ENCODE data around the gene NEXMIF. TPM values are rescaled to one million over a fixed set of nuclear protein-coding genes. Genes with fewer than 3 reads are reported as not detected.
"Not testable (repeated sequence)": the region's sequence is repeated elsewhere in the genome, so short reads cannot be mapped to it uniquely, and the experiment has no call there.

NEXMIF gene
- total and polyA plus RNA-seq, 11 donors, result under 0.01 to 0.66 (median 0.24) TPM

DNA sequence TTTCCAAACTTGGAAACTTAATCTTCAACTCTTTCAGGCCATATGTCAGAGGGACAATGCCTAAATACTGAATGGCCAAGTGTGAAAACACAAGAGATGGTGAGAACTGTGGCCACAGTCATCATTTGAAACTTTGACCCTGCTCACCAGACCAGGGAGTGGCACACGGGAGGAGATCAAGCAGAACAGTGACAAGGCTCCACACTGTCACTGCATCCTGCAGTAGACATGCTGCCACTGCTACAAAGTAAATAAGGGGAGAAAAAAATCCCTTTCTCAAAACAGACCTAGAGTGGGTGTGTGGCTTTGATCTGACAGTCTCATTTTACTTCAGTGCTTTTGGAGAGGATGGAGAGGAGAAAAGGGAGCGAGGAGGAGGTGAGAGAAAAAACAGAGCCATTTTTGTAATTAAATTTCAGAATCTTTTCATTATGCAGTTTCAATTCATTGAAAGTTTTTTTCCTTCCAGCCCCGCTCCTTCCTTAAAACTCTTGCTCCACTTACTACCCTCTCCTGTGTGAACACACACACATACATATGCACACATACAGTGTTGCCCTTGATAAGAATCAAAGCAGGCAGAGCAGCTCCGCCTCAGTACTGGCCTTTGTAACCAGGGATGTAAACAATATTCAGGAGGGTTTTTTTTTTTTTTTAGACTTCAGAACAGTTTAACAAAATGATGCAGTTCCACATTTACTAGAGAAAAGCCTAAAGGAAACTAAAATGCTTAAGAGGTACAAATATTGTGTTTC lies 34.4 kb downstream of the NEXMIF start:
- no peak overlapping the region for H3K4me3 ChIP-seq
- WGBS, 4 donors, result 39 to 52% (median 41%) methylated on average over 4 of the region's 4 CpGs
- no peaks in the 10 kb centered on the region for H3K36me3 ChIP-seq
- intact Hi-C loops (cut with DNase I), result no loop called here
- H3K4me1 ChIP-seq, result no peaks in the 10 kb centered on the region
- H3K9me3 ChIP-seq, result no peaks in the 10 kb centered on the region
- H3K27ac ChIP-seq, result no peak overlapping the region
- no peaks in the 10 kb centered on the region for H3K27me3 ChIP-seq
- ATAC-seq (no peak), DNase-seq (no peak)
- TF ChIP-seq, protein P1, sequence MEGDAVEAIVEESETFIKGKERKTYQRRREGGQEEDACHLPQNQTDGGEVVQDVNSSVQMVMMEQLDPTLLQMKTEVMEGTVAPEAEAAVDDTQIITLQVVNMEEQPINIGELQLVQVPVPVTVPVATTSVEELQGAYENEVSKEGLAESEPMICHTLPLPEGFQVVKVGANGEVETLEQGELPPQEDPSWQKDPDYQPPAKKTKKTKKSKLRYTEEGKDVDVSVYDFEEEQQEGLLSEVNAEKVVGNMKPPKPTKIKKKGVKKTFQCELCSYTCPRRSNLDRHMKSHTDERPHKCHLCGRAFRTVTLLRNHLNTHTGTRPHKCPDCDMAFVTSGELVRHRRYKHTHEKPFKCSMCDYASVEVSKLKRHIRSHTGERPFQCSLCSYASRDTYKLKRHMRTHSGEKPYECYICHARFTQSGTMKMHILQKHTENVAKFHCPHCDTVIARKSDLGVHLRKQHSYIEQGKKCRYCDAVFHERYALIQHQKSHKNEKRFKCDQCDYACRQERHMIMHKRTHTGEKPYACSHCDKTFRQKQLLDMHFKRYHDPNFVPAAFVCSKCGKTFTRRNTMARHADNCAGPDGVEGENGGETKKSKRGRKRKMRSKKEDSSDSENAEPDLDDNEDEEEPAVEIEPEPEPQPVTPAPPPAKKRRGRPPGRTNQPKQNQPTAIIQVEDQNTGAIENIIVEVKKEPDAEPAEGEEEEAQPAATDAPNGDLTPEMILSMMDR (IDR thresholded peaks at IDR 0.05), result no peak
- no peak for TF ChIP-seq POLR2A (IDR thresholded peaks at IDR 0.05)

DNA sequence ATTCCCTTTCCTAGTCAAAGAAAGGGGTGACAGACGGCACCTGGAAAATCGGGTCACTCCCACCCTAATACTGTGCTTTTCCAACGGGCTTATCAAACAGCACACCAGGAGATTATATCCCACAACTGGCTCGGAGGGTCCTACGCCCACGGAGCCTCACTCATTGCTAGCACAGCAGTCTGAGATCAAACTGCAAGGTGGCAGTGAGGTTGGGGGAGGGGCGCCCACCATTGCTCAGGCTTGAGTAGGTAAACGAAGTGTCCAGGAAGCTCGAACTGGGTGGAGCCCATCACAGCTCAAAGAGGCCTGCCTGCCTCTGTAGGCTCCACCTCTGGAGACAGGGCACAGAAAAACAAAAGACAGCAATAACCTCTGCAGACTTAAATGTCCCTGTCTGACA lies 42.9 kb downstream of the NEXMIF start:
- H3K27me3 ChIP-seq; DNase-seq; ATAC-seq; H3K4me3 ChIP-seq; H3K4me1 ChIP-seq; H3K36me3 ChIP-seq; intact Hi-C loops (cut with DNase I); H3K9me3 ChIP-seq; H3K27ac ChIP-seq: not testable (repeated sequence)
- WGBS, 4 donors, result 77 to 86% (median 83%) methylated on average over 9 of the region's 9 CpGs

DNA sequence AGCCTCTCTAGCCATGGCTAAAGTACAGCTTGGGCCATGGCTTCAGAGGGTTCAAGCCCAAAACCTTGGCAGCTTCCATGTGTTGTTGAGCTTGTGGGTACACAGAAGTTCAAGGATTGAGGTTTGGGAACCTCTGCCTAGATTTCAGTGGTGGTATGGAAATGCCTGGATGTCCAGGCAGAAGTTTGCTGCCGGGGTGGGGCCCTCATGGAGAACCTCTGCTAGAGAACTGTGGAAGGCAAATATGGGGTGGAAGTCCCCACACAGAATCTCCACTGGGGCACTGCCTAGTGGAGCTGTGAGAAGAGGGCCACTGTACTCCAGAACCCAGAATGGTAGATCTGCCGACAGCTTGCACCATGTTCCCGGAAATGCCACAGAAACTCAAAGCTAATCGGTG lies 59.5 kb downstream of the NEXMIF start:
- Histone ChIP-seq H3K27me3 (no peaks in the 10 kb centered on the region), H3K27ac (no peak overlapping the region), H3K36me3 (no peaks in the 10 kb centered on the region), H3K4me3 (no peak overlapping the region), H3K9me3 (peaks cover 0 to 38% (median 3%) of the 10 kb centered on the region in 12 donors), H3K4me1 (no peaks in the 10 kb centered on the region)
- ATAC-seq, result no peak
- TF ChIP-seq, protein P1 (IDR thresholded peaks at IDR 0.05), result no peak
- TF ChIP-seq POLR2A (IDR thresholded peaks at IDR 0.05), result no peak
- DNase-seq, result no peak
- intact Hi-C loops (cut with DNase I), result no loop called here
- WGBS, 4 donors, result 92 to 94% (median 93%) methylated on average over 2 to 4 of the region's 4 CpGs

DNA sequence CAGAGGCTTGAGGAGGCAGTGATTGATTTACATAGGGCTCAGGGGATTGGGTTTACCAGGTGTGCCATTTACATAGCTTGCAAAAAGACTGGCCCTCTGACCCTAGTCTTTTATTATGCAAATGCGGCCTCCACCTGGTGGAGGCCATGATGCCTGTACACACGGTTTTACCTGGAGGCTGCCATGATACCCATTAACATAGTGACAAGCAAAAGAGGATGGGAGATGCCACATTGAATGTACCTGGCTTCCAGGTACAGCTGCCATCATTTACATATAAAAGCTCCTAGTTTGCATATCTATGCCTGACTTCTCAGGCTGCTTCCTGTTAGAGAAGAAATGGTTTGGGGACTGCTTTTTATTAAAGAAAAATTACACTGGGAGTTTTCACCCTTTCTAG lies 72.0 kb downstream of the NEXMIF start:
- 36 to 59% (median 56%) methylated on average over 2 of the region's 2 CpGs for WGBS, 4 donors
- no peak overlapping the region for H3K27ac ChIP-seq
- no peaks in the 10 kb centered on the region for H3K36me3 ChIP-seq
- no peak overlapping the region for H3K4me3 ChIP-seq
- TF ChIP-seq, protein P1 (IDR thresholded peaks at IDR 0.05), result no peak
- TF ChIP-seq POLR2A (IDR thresholded peaks at IDR 0.05), result no peak
- intact Hi-C loops (cut with DNase I), result no loop called here
- peaks cover 0 to 57% (median 25%) of the 10 kb centered on the region in 12 donors for H3K9me3 ChIP-seq
- no peaks in the 10 kb centered on the region for H3K4me1 ChIP-seq
- H3K27me3 ChIP-seq, result no peaks in the 10 kb centered on the region
- ATAC-seq (no peak), DNase-seq (no peak)

DNA sequence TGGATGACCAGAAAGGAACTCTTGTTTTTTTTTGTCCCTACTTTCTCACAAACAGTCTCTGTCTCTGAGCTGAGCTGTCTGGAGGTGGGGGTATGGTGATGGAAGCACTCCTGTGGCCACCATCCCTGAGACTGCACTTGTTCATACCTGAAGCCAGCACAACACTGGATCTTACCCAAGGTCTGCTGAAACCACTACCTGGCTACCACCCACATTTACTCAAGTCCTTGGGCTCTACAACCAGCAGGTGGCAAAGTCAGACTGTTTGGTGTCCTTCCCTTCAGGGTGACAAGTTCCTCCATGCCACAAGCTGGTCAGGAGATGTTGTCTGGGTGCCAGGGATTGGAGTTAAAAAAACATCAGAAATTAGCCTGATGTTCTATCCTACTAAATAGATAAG lies 89.7 kb downstream of the NEXMIF start:
- Histone ChIP-seq H3K27ac (no peak overlapping the region), H3K27me3 (peaks cover 0 to 6% (median 0%) of the 10 kb centered on the region in 9 donors), H3K4me1 (no peaks in the 10 kb centered on the region), H3K36me3 (no peaks in the 10 kb centered on the region), H3K9me3 (peaks cover 0 to 4% (median 0%) of the 10 kb centered on the region in 12 donors), H3K4me3 (no peak overlapping the region)
- intact Hi-C loops (cut with DNase I), result no loop called here
- ATAC-seq, result no peak
- DNase-seq, result no peak
- TF ChIP-seq POLR2A (IDR thresholded peaks at IDR 0.05), result no peak
- TF ChIP-seq, protein P1 (IDR thresholded peaks at IDR 0.05), result no peak

DNA sequence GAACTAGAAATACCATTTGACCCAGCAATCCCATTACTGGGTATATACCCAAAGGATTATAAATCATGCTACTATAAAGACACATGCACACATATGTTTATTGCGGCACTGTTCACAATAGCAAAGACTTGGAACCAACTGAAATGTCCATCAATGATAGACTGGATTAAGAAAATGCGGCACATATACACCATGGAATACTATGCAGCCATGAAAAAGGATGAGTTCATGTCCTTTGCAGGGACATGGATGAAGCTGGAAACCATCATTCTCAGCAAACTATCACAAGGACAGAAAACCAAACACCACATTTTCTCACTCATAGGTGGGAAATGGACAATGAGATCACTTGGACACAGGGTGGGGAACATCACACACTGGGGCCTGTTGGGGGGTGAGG lies 105.5 kb downstream of the NEXMIF start:
- intact Hi-C loops (cut with DNase I); ATAC-seq; H3K27me3 ChIP-seq; H3K9me3 ChIP-seq; H3K4me1 ChIP-seq; DNase-seq; H3K36me3 ChIP-seq; H3K27ac ChIP-seq; H3K4me3 ChIP-seq: not testable (repeated sequence)
- 83 to 89% (median 87%) methylated on average over 2 of the region's 2 CpGs for WGBS, 4 donors

Data from heart left ventricle (tissue), 16 donors.